Ovary (tissue), 9 donors: Measurements from ENCODE around the gene MBNL2. TPM values are rescaled to one million over a fixed set of nuclear protein-coding genes. Genes with fewer than 3 reads are reported as not detected.

Source experiments
- DNase-seq, 5 donors: peaks; one replicate each; pipeline ENCODE4 v3.0.0-alpha.2; 2019 to 2020
- H3K27ac ChIP-seq, 2 donors: fragments of 200-600 bp; one replicate each; pipeline versions ENCODE4 v1.5.1 to v1.8.0; 2019 to 2022
- H3K27me3 ChIP-seq: fragments of 200-600 bp; one replicate; pipeline ENCODE4 v1.8.0; 2022
- H3K36me3 ChIP-seq: fragments of 200-600 bp; sonication (generic); one replicate; pipeline ENCODE4 v1.5.1; 2019
- H3K4me1 ChIP-seq: one replicate; pipeline ENCODE4 v1.8.1; 2013; ENCODE audit warnings: mild to moderate bottlenecking, moderate library complexity; ENCODE audit not compliant: insufficient read depth
- H3K4me3 ChIP-seq: fragments of 200-600 bp; sonication (generic); one replicate; pipeline ENCODE4 v1.5.1; 2017
- H3K9me3 ChIP-seq, 2 donors: fragments of 200-600 bp in 1 of 2; sonication (generic) in 1 of 2; one replicate each; pipeline versions ENCODE4 v1.5.1 to v1.8.1; 2013 to 2019; ENCODE audit warnings: mild to moderate bottlenecking in 1 of 2, moderate library complexity in 1 of 2
- CTCF ChIP-seq, 3 donors: fragments of 450-650 bp in 2 of 3; fragments of 200-600 bp in 1 of 3; IDR thresholded peaks; one replicate each; pipeline versions ENCODE4 v1.5.1 to v1.8.0; 2016 to 2022; ENCODE audit warnings: antibody characterized with exemption in 3 of 3, mild to moderate bottlenecking in 1 of 3
- EP300 ChIP-seq: sonication (generic); formaldehyde crosslinking; IDR thresholded peaks from one replicate; pipeline ENCODE4 v1.6.1; 2017; ENCODE audit warnings: antibody characterized with exemption
- POLR2A ChIP-seq: fragments of 450-650 bp; IDR thresholded peaks from one replicate; pipeline ENCODE4 v1.6.1; 2017; ENCODE audit warnings: antibody characterized with exemption, mild to moderate bottlenecking, moderate library complexity
- WGBS, 3 donors: extraction: QIAGEN DNeasy Blood & Tissue Kit in 1 of 3; methylation state at CpG; one replicate each; pipeline versions ENCODE4 v1.1.5 to v1.1.7; 2013 to 2017; 5-methylcytosine and 5-hydroxymethylcytosine counted together
- intact Hi-C, 4 donors: fragments of 100-400 bp; cut with DNase I; formaldehyde crosslinking; loops; one replicate each; pipeline versions ENCODE4 v1.11.0 to v1.15.1; 2022 to 2023
- polyA plus RNA-seq, 2 donors: library from polyadenylated mRNA; stranded (reverse); fragments of 200-250 nt in 1 of 2; fragments of 350-450 nt in 1 of 2; fragmentation: Illumina TruSeq in 1 of 2; extraction: RNeasy Lipid Tissue Mini Kit (QIAGEN cat#74804) in 1 of 2; gene quantifications; one replicate each; pipeline ENCODE4 v1.2.3, GENCODE V29; 2013 to 2014
- total RNA-seq, 7 donors: library from RNA; depleted of rRNA in 2 of 7; stranded (reverse); fragments of >200 nt in 2 of 7; fragmentation: NEBNext Ultra II Directional in 3 of 7; extraction: Animal tissue kit (Norgen Biotek cat#: 25700) in 3 of 7; gene quantifications; one replicate each; pipeline versions ENCODE4 v1.1.0 to v1.2.4, GENCODE V29; 2016 to 2023
- donor health status: DM: no; HTN: no; CAD: no; lungs with moderate emphysema.
- donor health status: DM: no; HTN: no; CAD: no.
- donor health status: Bipolar disorder and iron deficiency.
- donor health status: DM: yes; HTN: yes; CAD: no.
- donor health status: DM: no; HTN: no; CAD: no.
- donor health status: DM: yes; HTN: yes; CAD: no.

The MBNL2 gene
- total and polyA plus RNA-seq, 9 donors: 43.7 to 110 (median 92.1) TPM

GRCh38 chr13:97246596-97247158 is 24.5 kb downstream of the MBNL2 start:
- Histone ChIP-seq H3K27ac (peak overlapping the region; percentile 0 to 33), H3K27me3 (no peaks in the 10 kb centered on the region), H3K36me3 (no peaks in the 10 kb centered on the region), H3K4me1 (peaks cover 17% of the 10 kb centered on the region), H3K4me3 (no peak overlapping the region), H3K9me3 (no peaks in the 10 kb centered on the region)
- DNase-seq: no peak
- intact Hi-C loops: no loop called here
- WGBS, 3 donors: 19 to 39% (median 23%) methylated on average over 7 of the region's 7 CpGs
- no peak for TF ChIP-seq POLR2A
- no peak for TF ChIP-seq EP300
- TF ChIP-seq CTCF (IDR thresholded peaks at IDR 0.05): no peak

GRCh38 chr13:97248243-97248642 is 26.1 kb downstream of the MBNL2 start:
- H3K27me3 ChIP-seq: no peaks in the 10 kb centered on the region
- H3K4me3 ChIP-seq: no peak overlapping the region
- TF ChIP-seq POLR2A (no peak), CTCF (IDR thresholded peaks at IDR 0.05) (no peak), EP300 (no peak)
- H3K9me3 ChIP-seq: no peaks in the 10 kb centered on the region
- no peak for DNase-seq
- 83 to 90% (median 88%) methylated on average over 6 of the region's 6 CpGs for WGBS, 3 donors
- intact Hi-C loops: no loop called here
- no peak overlapping the region for H3K27ac ChIP-seq
- H3K36me3 ChIP-seq: no peaks in the 10 kb centered on the region
- H3K4me1 ChIP-seq: peaks cover 13% of the 10 kb centered on the region

GRCh38 chr13:97249093-97249795 is 27.1 kb downstream of the MBNL2 start:
- Histone ChIP-seq H3K27me3 (no peaks in the 10 kb centered on the region), H3K36me3 (no peaks in the 10 kb centered on the region), H3K4me1 (peaks cover 16% of the 10 kb centered on the region), H3K4me3 (no peak overlapping the region), H3K27ac (peak overlapping the region in 1 of 2 donors; percentile 60), H3K9me3 (no peaks in the 10 kb centered on the region)
- 15 to 31% (median 20%) methylated on average over 5 of the region's 5 CpGs for WGBS, 3 donors
- TF ChIP-seq POLR2A: no peak
- TF ChIP-seq CTCF (IDR thresholded peaks at IDR 0.05): no peak
- no peak for TF ChIP-seq EP300
- intact Hi-C loops: no loop called here
- DNase-seq: no peak

GRCh38 chr13:97249796-97250495 is 27.8 kb downstream of the MBNL2 start:
- peak overlapping the region in 1 of 2 donors; percentile 60 for H3K27ac ChIP-seq
- no peaks in the 10 kb centered on the region for H3K36me3 ChIP-seq
- H3K27me3 ChIP-seq: no peaks in the 10 kb centered on the region
- H3K4me1 ChIP-seq: peaks cover 15% of the 10 kb centered on the region
- intact Hi-C loops: loop anchor here in 1 of 4 donors (10.0 kb wide), 1 partner anchor 135 kb away; no protein-coding TSS in a partner anchor
- no peak overlapping the region for H3K4me3 ChIP-seq
- no peaks in the 10 kb centered on the region for H3K9me3 ChIP-seq
- no peak for TF ChIP-seq CTCF (IDR thresholded peaks at IDR 0.05)
- TF ChIP-seq EP300: no peak
- no peak for TF ChIP-seq POLR2A
- DNase-seq: no peak
- WGBS, 3 donors: 26 to 30% (median 30%) methylated on average over 3 of the region's 3 CpGs
